Stimulated activated CD4-positive, alpha-beta T cell treated with anti-CD3 and anti-CD28 coated beads, Interleukin-1b, Interleukin-23, amount 100 ng/mL, for 1 hour (primary cell): Measurements from ENCODE around the gene TNFRSF12A.

Experiments
- DNase-seq, 2 donors: peaks; one replicate each; pipeline ENCODE4 v3.0.0-alpha.2; 2020; ENCODE audit warnings: low read depth in 2 of 2

The TNFRSF12A gene

GRCh38 chr16:3012828-3013420 lies 7.2 kb upstream of the TNFRSF12A start, which contains the start of gene CLDN9:
TSS of gene CLDN9 (plus strand) at chr16:3012923. CDS start at chr16:3013363, 440 bp downstream.
- DNase-seq, result no peak

- DNase-seq, result no peak
These were observed 6.6 kb upstream of the TNFRSF12A start for GRCh38 chr16:3013491-3013951.

GRCh38 chr16:3013998-3014690 lies 6.0 kb upstream of the TNFRSF12A start:
- no peak for DNase-seq

- DNase-seq, result no peak
These were observed 5.2 kb upstream of the TNFRSF12A start for GRCh38 chr16:3014971-3015370.

GRCh38 chr16:3015865-3016521 lies 4.2 kb upstream of the TNFRSF12A start:
- no peak for DNase-seq

- DNase-seq, result no peak
These were observed 2.8 kb upstream of the TNFRSF12A start for GRCh38 chr16:3017344-3017743.

GRCh38 chr16:3017794-3018506 lies 2.2 kb upstream of the TNFRSF12A start, which contains the start of gene CLDN6:
TSS of gene CLDN6 (minus strand) at chr16:3018183. CDS start at chr16:3016021, 2,162 bp downstream.
- no peak for DNase-seq

GRCh38 chr16:3019594-3020246 lies 448 bp upstream of the TNFRSF12A start:
- DNase-seq, result no peak

GRCh38 chr16:3020604-3021448 lies 658 bp downstream of the TNFRSF12A start:
- peak in 1 of 2 donors; percentile 50 for DNase-seq

- DNase-seq, result peak; percentile 56 to 68
These were observed 1.5 kb downstream of the TNFRSF12A start for GRCh38 chr16:3021449-3022207.

GRCh38 chr16:3022208-3022683 lies 2.1 kb downstream of the TNFRSF12A start:
- DNase-seq, result peak; percentile 60 to 92

- DNase-seq, result no peak
These were observed 2.7 kb downstream of the TNFRSF12A start for GRCh38 chr16:3022684-3023414.

- no peak for DNase-seq
These were observed 3.2 kb downstream of the TNFRSF12A start for GRCh38 chr16:3023415-3023668.

- DNase-seq, result peak; percentile 83 to 88
These were observed 3.7 kb downstream of the TNFRSF12A start, which contains the start of the genes HCFC1R1 and THOC6 for GRCh38 chr16:3023669-3024478. TSS of gene HCFC1R1 (minus strand) at chr16:3023942. CDS start at chr16:3023941, 1 bp downstream. TSS of gene THOC6 (plus strand) at chr16:3024035. CDS start at chr16:3024327, 292 bp downstream.

GRCh38 chr16:3025032-3026002 lies 5.1 kb downstream of the TNFRSF12A start:
- no peak for DNase-seq

- DNase-seq, result no peak
These were observed 5.8 kb downstream of the TNFRSF12A start for GRCh38 chr16:3026003-3026378.
